Gastrocnemius medialis (tissue), 4 donors: ENCODE measurements around the gene APLP2.

Experiments used
- POLR2A ChIP-seq, 2 donors: fragments of 450-650 bp; IDR thresholded peaks; one replicate each; pipeline ENCODE4 v1.6.1; 2017; ENCODE audit warnings: antibody characterized with exemption in 2 of 2, mild to moderate bottlenecking in 2 of 2, moderate library complexity in 2 of 2
- TF ChIP-seq, protein P1 (sequence below), 5 experiments: fragments of 450-650 bp in 3 of 5; fragments of 200-600 bp in 2 of 5; sonication (generic) in 2 of 5; IDR thresholded peaks in 4 of 5; conservative IDR thresholded peaks in 1 of 5; 1 replicate in 4 of 5; 2 replicates in 1 of 5; pipeline ENCODE4 v1.5.1; 2016 to 2019; ENCODE audit warnings: antibody characterized with exemption in 5 of 5, mild to moderate bottlenecking in 3 of 5, moderate library complexity in 3 of 5

DNA sequence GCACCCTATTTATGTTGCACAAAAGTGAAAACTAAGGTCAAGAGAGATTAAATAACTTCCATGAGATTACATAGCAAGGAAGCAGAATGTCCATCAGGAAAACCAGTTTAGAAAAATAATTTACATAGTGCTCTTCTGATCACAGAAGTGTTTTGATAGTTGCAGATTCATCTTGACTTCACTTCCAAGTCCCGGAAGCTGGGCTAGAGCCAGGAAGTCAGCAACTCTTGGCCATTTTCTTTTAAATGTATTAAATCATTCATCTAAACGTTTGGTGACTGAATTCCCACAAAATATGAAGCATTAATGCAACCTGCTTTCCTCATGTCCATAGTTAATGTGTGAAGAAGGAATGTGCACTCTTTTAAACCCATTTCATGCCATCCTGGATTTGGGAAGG, 29.7 kb downstream of the APLP2 start:
- no peak for TF ChIP-seq POLR2A (IDR thresholded peaks at IDR 0.05)
- TF ChIP-seq, protein P1, sequence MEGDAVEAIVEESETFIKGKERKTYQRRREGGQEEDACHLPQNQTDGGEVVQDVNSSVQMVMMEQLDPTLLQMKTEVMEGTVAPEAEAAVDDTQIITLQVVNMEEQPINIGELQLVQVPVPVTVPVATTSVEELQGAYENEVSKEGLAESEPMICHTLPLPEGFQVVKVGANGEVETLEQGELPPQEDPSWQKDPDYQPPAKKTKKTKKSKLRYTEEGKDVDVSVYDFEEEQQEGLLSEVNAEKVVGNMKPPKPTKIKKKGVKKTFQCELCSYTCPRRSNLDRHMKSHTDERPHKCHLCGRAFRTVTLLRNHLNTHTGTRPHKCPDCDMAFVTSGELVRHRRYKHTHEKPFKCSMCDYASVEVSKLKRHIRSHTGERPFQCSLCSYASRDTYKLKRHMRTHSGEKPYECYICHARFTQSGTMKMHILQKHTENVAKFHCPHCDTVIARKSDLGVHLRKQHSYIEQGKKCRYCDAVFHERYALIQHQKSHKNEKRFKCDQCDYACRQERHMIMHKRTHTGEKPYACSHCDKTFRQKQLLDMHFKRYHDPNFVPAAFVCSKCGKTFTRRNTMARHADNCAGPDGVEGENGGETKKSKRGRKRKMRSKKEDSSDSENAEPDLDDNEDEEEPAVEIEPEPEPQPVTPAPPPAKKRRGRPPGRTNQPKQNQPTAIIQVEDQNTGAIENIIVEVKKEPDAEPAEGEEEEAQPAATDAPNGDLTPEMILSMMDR (IDR thresholded peaks at IDR 0.05 in 4 of 5, conservative IDR thresholded peaks at IDR 0.05 in 1 of 5), result no peak
